PFSK-1 (cell line): ENCODE measurements around the gene SRP19.

ENCODE experiments used
- FOXP2 ChIP-seq: optimal IDR thresholded peaks from 2 replicates; pipeline ENCODE3; 2011; ENCODE audit warnings: borderline replicate concordance, control low read depth, inconsistent platforms; ENCODE audit not compliant: insufficient read depth; ENCODE audit errors: extremely low read length, extremely low read depth
- POLR2AphosphoS5 ChIP-seq: IDR thresholded peaks from 2 replicates; pipeline ENCODE4 v1.6.1; 2012; ENCODE audit warnings: low read depth, mild to moderate bottlenecking, control low read depth, low read length, moderate library complexity
- SIN3A ChIP-seq: IDR thresholded peaks from 2 replicates; pipeline ENCODE4 v1.6.1; 2012; ENCODE audit warnings: mild to moderate bottlenecking, low read length, moderate library complexity, borderline replicate concordance; ENCODE audit not compliant: insufficient read depth
- TAF1 ChIP-seq: IDR thresholded peaks from 2 replicates; pipeline ENCODE4 v1.6.1; 2012; ENCODE audit warnings: low read length, control low read depth, borderline replicate concordance; ENCODE audit not compliant: insufficient read depth

DNA sequence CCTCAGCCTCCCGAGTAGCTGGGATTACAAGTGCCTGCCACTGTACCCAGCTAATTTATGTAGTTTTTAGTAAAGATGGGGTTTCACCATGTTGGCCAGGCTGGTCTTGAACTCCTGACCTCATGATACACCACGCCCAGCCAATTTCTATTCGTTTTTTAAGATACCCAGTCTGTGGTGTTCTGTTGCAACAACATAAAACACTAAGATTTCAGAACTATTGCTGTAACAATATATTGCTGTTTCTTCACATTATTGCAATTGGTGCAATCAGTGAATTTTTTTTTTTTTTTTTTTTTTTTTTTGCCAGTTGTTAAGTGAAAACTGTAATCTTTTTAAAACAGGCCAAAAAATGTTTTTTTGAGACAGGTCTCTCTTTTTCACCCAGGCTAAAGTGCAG lies 9.9 kb downstream of the SRP19 start:
- TF ChIP-seq POLR2AphosphoS5: no peak
- TF ChIP-seq TAF1: no peak
- no peak for TF ChIP-seq SIN3A
- TF ChIP-seq FOXP2: no peak
